ENCODE results near the gene CAMSAP1.
A peak's percentile ranks its signal among the peaks of the same experiment; 100 is the strongest.

Gene CAMSAP1

DNA sequence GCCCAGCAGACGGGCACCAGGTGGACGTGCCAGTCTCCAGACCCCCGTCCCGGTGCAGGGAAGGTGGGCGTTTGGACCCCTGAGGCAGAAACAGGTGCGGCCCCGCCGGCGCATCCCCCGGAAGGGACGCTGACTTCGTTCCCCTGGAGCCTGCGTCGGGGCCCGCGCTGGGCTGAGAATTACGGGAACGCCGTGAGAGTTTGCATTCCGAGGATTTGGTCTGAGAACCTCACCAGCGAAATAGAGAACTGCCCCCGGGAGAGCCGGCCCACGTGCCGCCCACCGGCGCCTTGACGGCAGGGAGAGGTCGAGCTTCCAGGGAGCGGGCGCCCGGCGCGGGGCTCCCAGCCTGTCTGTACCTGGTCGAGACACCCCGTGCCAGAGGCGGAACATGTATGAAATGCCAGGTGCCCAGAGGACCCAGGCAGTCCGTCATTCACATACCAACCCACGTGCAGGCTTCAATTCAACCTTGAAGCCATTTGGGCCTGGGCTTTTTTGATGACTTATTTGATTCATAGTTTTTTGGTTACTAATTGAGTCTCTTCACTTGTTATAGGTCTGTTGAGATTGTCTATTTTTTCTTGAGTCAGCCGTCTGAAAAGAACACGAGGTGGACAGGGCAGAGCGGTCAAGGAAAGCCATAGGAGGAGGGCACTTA lies 877 bp upstream of the CAMSAP1 start:
- Histone ChIP-seq H3K9me3 (ENCODE audit: insufficient read depth, low read length) (no peaks in the 10 kb centered on the region), H3K36me3 (replicated peaks; ENCODE audit: low read depth, low read length) (peaks cover 48% of the 10 kb centered on the region), H3K4me3 (ENCODE audit: low read length) (peak overlapping the region; percentile 87), H3K4me1 (ENCODE audit: low read length) (peaks cover 20% of the 10 kb centered on the region), H3K27ac (ENCODE audit: low read length) (peak overlapping the region; percentile 12; the same call in 1 of the 2 replicates), H3K79me2 (ENCODE audit: low read length) (peaks cover 41% of the 10 kb centered on the region), H3K9ac (ENCODE audit: low read length) (peak overlapping the region; percentile 64), H4K20me1 (ENCODE audit: insufficient read depth, low read length) (no peaks in the 10 kb centered on the region), H2AFZ (ENCODE audit: low read depth, low read length) (no peak overlapping the region), H3K27me3 (ENCODE audit: low read depth, low read length) (no peaks in the 10 kb centered on the region), H3K4me2 (ENCODE audit: low read length) (peak overlapping the region; percentile 90)
- TF ChIP-seq EZH2phosphoT487 (IDR thresholded peaks at IDR 0.05; ENCODE audit: low read depth) = no peak
- TF ChIP-seq, protein P1, sequence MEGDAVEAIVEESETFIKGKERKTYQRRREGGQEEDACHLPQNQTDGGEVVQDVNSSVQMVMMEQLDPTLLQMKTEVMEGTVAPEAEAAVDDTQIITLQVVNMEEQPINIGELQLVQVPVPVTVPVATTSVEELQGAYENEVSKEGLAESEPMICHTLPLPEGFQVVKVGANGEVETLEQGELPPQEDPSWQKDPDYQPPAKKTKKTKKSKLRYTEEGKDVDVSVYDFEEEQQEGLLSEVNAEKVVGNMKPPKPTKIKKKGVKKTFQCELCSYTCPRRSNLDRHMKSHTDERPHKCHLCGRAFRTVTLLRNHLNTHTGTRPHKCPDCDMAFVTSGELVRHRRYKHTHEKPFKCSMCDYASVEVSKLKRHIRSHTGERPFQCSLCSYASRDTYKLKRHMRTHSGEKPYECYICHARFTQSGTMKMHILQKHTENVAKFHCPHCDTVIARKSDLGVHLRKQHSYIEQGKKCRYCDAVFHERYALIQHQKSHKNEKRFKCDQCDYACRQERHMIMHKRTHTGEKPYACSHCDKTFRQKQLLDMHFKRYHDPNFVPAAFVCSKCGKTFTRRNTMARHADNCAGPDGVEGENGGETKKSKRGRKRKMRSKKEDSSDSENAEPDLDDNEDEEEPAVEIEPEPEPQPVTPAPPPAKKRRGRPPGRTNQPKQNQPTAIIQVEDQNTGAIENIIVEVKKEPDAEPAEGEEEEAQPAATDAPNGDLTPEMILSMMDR (IDR thresholded peaks at IDR 0.05; ENCODE audit: low read depth, low read length) = no peak

DNA sequence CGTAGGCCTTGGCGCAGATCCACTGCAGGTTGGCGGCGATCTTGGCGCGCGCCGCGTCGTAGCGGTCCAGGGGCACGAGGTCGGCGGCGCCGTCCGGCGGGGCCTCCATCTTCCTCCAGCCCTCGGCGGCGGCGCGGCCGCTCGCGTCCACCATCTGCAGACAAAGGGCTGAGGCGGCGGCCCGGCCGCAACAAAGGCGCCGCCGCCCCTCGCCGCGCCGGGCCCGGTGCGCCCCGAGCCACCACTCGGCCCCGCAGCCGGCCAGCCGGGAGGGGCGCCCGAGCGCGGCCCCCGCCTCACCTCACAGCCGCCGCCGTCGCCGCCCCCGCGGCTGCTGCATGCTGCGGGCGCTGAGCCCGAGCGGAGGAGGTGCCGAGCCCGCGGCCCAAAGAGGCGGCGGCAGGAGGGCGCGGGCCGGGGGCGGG lies 328 bp downstream of the CAMSAP1 start:
- Histone ChIP-seq H4K20me1 (ENCODE audit: insufficient read depth, low read length) (no peaks in the 10 kb centered on the region), H3K9me3 (ENCODE audit: insufficient read depth, low read length) (no peaks in the 10 kb centered on the region), H3K36me3 (replicated peaks; ENCODE audit: low read depth, low read length) (peaks cover 40% of the 10 kb centered on the region), H3K27me3 (ENCODE audit: low read depth, low read length) (no peaks in the 10 kb centered on the region), H3K79me2 (ENCODE audit: low read length) (peaks cover 52% of the 10 kb centered on the region), H3K4me3 (ENCODE audit: low read length) (peak overlapping the region; percentile 51; the same call in 1 of the 2 replicates), H3K27ac (ENCODE audit: low read length) (no peak overlapping the region), H3K4me2 (ENCODE audit: low read length) (peak overlapping the region; percentile 24; the same call in 1 of the 2 replicates), H3K9ac (ENCODE audit: low read length) (no peak overlapping the region), H2AFZ (ENCODE audit: low read depth, low read length) (no peak overlapping the region), H3K4me1 (ENCODE audit: low read length) (peaks cover 20% of the 10 kb centered on the region)
- no peak for TF ChIP-seq EZH2phosphoT487 (IDR thresholded peaks at IDR 0.05; ENCODE audit: low read depth)
- TF ChIP-seq, protein P1 (IDR thresholded peaks at IDR 0.05; ENCODE audit: low read depth, low read length) = no peak

DNA sequence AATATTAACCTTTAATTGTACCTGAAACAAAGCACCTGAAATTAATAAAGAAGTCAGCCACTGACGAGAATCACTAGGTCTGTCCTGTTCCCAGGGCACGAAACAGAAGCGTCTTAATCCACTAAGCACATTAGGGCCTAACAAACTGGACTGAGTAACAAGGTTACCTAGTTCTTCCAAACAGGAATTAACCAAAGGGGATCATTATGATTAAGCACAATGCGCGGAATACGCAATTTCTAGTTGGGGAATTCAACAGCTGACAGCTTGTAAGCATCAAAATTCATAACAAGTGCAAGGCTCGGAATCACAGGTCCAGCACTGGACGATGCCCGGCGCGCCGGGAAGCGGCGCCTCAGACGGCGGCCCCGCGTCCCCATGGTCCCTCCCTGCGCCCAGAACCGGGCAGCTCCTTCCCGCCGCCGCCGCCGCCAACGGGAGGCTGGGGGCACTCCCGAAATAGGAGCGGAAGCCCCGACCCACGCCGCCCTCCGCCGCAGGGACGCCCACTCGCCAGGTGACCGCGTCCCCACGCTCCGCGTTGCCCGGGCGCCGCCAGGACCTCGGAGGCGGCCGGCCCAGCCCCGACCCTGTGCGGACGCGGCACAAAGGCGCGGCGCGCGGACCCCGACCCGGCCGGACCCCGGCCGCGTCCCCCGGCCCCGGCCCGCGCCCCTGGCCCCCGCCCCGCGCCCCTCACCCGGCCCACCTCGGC lies 898 bp downstream of the CAMSAP1 start:
- Histone ChIP-seq H3K79me2 (ENCODE audit: low read length) (peaks cover 57% of the 10 kb centered on the region), H3K36me3 (replicated peaks; ENCODE audit: low read depth, low read length) (peaks cover 34% of the 10 kb centered on the region), H3K4me1 (ENCODE audit: low read length) (peaks cover 20% of the 10 kb centered on the region), H3K27me3 (ENCODE audit: low read depth, low read length) (no peaks in the 10 kb centered on the region), H3K27ac (ENCODE audit: low read length) (no peak overlapping the region), H3K4me3 (ENCODE audit: low read length) (peak overlapping the region; percentile 51; the same call in 1 of the 2 replicates), H3K9ac (ENCODE audit: low read length) (no peak overlapping the region), H3K9me3 (ENCODE audit: insufficient read depth, low read length) (no peaks in the 10 kb centered on the region), H2AFZ (ENCODE audit: low read depth, low read length) (no peak overlapping the region), H3K4me2 (ENCODE audit: low read length) (peak overlapping the region; percentile 24; the same call in 1 of the 2 replicates), H4K20me1 (ENCODE audit: insufficient read depth, low read length) (no peaks in the 10 kb centered on the region)
- TF ChIP-seq, protein P1 (IDR thresholded peaks at IDR 0.05; ENCODE audit: low read depth, low read length) = no peak
- TF ChIP-seq EZH2phosphoT487 (IDR thresholded peaks at IDR 0.05; ENCODE audit: low read depth) = no peak

Measured in OCI-LY3 (cell line).